SU-DHL-6 (cell line): Measurements from ENCODE around the gene MIPEP.

ENCODE experiments used
- H2AFZ ChIP-seq: fragments of 200-600 bp; sonication (generic); 2 replicates; pipeline ENCODE4 v1.6.1; 2014; ENCODE audit warnings: low read depth, mild to moderate bottlenecking, moderate library complexity, mixed read lengths, antibody characterized with exemption, low read length; ENCODE audit not compliant: severe bottlenecking
- H3F3A ChIP-seq: fragments of 200-600 bp; shearing (Covaris generic); 2 replicates; pipeline ENCODE4 v1.6.0; 2016; ENCODE audit warnings: antibody characterized with exemption, mild to moderate bottlenecking; ENCODE audit not compliant: insufficient read depth
- H3K27ac ChIP-seq: fragments of 200-600 bp; sonication (generic); 2 replicates; pipeline ENCODE4 v1.5.1; 2016; ENCODE audit warnings: low read depth, mild to moderate bottlenecking, low read length, moderate library complexity, mixed read lengths
- H3K27me3 ChIP-seq: fragments of 200-600 bp; sonication (generic), shearing (Covaris generic); 2 replicates; pipeline ENCODE4 v1.6.0; 2014; ENCODE audit warnings: mild to moderate bottlenecking, low read length
- H3K36me3 ChIP-seq: fragments of 200-600 bp; sonication (generic); 2 replicates; pipeline ENCODE4 v1.6.1; 2014; ENCODE audit warnings: mild to moderate bottlenecking, low read length, mixed read lengths
- H3K4me2 ChIP-seq: fragments of 300-600, 200-600 bp; shearing (Covaris generic), sonication (generic); 2 replicates; pipeline ENCODE4 v1.6.0; 2014; ENCODE audit warnings: low read length, low read depth, mild to moderate bottlenecking; ENCODE audit not compliant: poor library complexity, severe bottlenecking
- H3K4me3 ChIP-seq: fragments of 200-600 bp; sonication (generic); 2 replicates; pipeline ENCODE4 v1.5.1; 2014; ENCODE audit warnings: antibody characterized with exemption, low read length, mild to moderate bottlenecking, mixed read lengths; ENCODE audit not compliant: insufficient read depth, poor library complexity, severe bottlenecking
- H3K79me2 ChIP-seq: fragments of 200-600 bp; sonication (generic); 2 replicates; pipeline ENCODE4 v1.6.1; 2014; ENCODE audit warnings: mild to moderate bottlenecking, low read length, moderate library complexity; ENCODE audit not compliant: insufficient read depth
- H3K9ac ChIP-seq: fragments of 200-600 bp; sonication (generic); 2 replicates; pipeline ENCODE4 v1.7.0; 2014; ENCODE audit warnings: mild to moderate bottlenecking, low read length
- H3K9me2 ChIP-seq: fragments of 200-600 bp; sonication (generic); replicated peaks from 2 replicates; pipeline ENCODE4 v1.6.1; 2014; ENCODE audit warnings: low read length; ENCODE audit not compliant: insufficient read depth
- H3K9me3 ChIP-seq: fragments of 200-600 bp; sonication (generic); 2 replicates; pipeline ENCODE4 v1.6.1; 2014; ENCODE audit warnings: low read length, mixed read lengths; ENCODE audit not compliant: insufficient read depth
- H4K20me1 ChIP-seq: fragments of 200-600 bp; sonication (generic); 2 replicates; pipeline ENCODE4 v1.6.1; 2014; ENCODE audit warnings: low read depth, mild to moderate bottlenecking, antibody characterized with exemption, low read length, moderate library complexity, mixed read lengths
- CTCF ChIP-seq: fragments of 200-600 bp; sonication (generic); IDR thresholded peaks from one replicate; pipeline ENCODE4 v1.5.1; 2017; ENCODE audit warnings: antibody characterized with exemption, mild to moderate bottlenecking, low read length, moderate library complexity; ENCODE audit not compliant: insufficient read depth, poor library complexity, severe bottlenecking
- EZH2phosphoT487 ChIP-seq: fragments of 200-600 bp; sonication (generic), shearing (Covaris generic); conservative IDR thresholded peaks from 2 replicates; pipeline ENCODE4 v1.6.1; 2018; ENCODE audit warnings: mild to moderate bottlenecking, antibody characterized with exemption, low read length, moderate library complexity, mixed read lengths

Gene MIPEP

GRCh38 chr13:23801141-23801540 is 88.1 kb downstream of the MIPEP start:
- Histone ChIP-seq H2AFZ (no peak overlapping the region), H3K9me2 (no peaks in the 10 kb centered on the region), H3K79me2 (no peaks in the 10 kb centered on the region), H4K20me1 (no peaks in the 10 kb centered on the region; the same call in 1 of the 2 replicates), H3F3A (no peaks in the 10 kb centered on the region), H3K4me2 (no peak overlapping the region), H3K27ac (no peak overlapping the region), H3K4me3 (no peak overlapping the region), H3K36me3 (no peaks in the 10 kb centered on the region; the same call in 1 of the 2 replicates), H3K9ac (no peak overlapping the region), H3K27me3 (no peaks in the 10 kb centered on the region), H3K9me3 (no peaks in the 10 kb centered on the region)
- TF ChIP-seq EZH2phosphoT487, result no peak
- no peak for TF ChIP-seq CTCF

- Histone ChIP-seq H3F3A (no peaks in the 10 kb centered on the region), H3K79me2 (no peaks in the 10 kb centered on the region), H3K9ac (no peak overlapping the region), H3K9me3 (no peaks in the 10 kb centered on the region), H3K9me2 (no peaks in the 10 kb centered on the region), H3K36me3 (no peaks in the 10 kb centered on the region), H3K27me3 (no peaks in the 10 kb centered on the region), H3K4me2 (no peak overlapping the region), H3K27ac (no peak overlapping the region), H3K4me3 (no peak overlapping the region), H4K20me1 (no peaks in the 10 kb centered on the region), H2AFZ (no peak overlapping the region)
- TF ChIP-seq EZH2phosphoT487 (no peak), CTCF (no peak)
These were observed 89.3 kb downstream of the MIPEP start for GRCh38 chr13:23799945-23800344.

- Histone ChIP-seq H4K20me1 (no peaks in the 10 kb centered on the region), H3K9me2 (no peaks in the 10 kb centered on the region), H3K4me3 (no peak overlapping the region), H3K9me3 (no peaks in the 10 kb centered on the region), H2AFZ (no peak overlapping the region), H3K4me2 (no peak overlapping the region), H3K9ac (no peak overlapping the region), H3K27ac (no peak overlapping the region), H3K79me2 (no peaks in the 10 kb centered on the region), H3F3A (no peaks in the 10 kb centered on the region), H3K27me3 (no peaks in the 10 kb centered on the region), H3K36me3 (no peaks in the 10 kb centered on the region)
- TF ChIP-seq CTCF (no peak), EZH2phosphoT487 (no peak)
These were observed 91.8 kb downstream of the MIPEP start for GRCh38 chr13:23797276-23797903.
